DOHH2 (cell line): Measurements from ENCODE around the gene RPL23.

Source experiments
- H3F3A ChIP-seq: fragments of 200-600 bp; sonication (generic), shearing (Covaris generic); 2 replicates; pipeline ENCODE4 v1.6.0; 2016; ENCODE audit warnings: antibody characterized with exemption, mild to moderate bottlenecking; ENCODE audit not compliant: control insufficient read depth, insufficient read depth
- H3K27ac ChIP-seq: fragments of 200-600 bp; sonication (generic); 2 replicates; pipeline ENCODE4 v1.5.1; 2014; ENCODE audit warnings: low read depth, mild to moderate bottlenecking, low read length, moderate library complexity
- H3K27me3 ChIP-seq: fragments of 200-600 bp; sonication (generic); 2 replicates; pipeline ENCODE4 v1.6.1; 2014; ENCODE audit warnings: mild to moderate bottlenecking, low read length, mixed read lengths; ENCODE audit not compliant: control insufficient read depth
- H3K36me3 ChIP-seq: fragments of 200-600 bp; sonication (generic); 2 replicates; pipeline ENCODE4 v1.6.1; 2014; ENCODE audit warnings: mild to moderate bottlenecking, low read length, moderate library complexity, mixed read lengths; ENCODE audit not compliant: control insufficient read depth
- H3K4me1 ChIP-seq: fragments of 200-600 bp; sonication (generic); 2 replicates; pipeline ENCODE4 v1.6.1; 2014; ENCODE audit warnings: mild to moderate bottlenecking, low read length, mixed read lengths; ENCODE audit not compliant: control insufficient read depth
- H3K4me2 ChIP-seq: fragments of 200-600 bp; sonication (generic); 2 replicates; pipeline ENCODE4 v1.6.0; 2014; ENCODE audit warnings: mild to moderate bottlenecking, low read length, moderate library complexity
- H3K4me3 ChIP-seq: fragments of 200-600 bp; sonication (generic); 2 replicates; pipeline ENCODE4 v1.5.1; 2014; ENCODE audit warnings: mild to moderate bottlenecking, low read length, mixed read lengths
- H3K79me2 ChIP-seq: fragments of 200-600 bp; sonication (generic); 2 replicates; pipeline ENCODE4 v1.6.1; 2014; ENCODE audit warnings: mild to moderate bottlenecking, low read length, mixed read lengths; ENCODE audit not compliant: control insufficient read depth
- H3K9me2 ChIP-seq: fragments of 200-600 bp; sonication (generic); replicated peaks from 2 replicates; pipeline ENCODE4 v1.6.1; 2014; ENCODE audit warnings: mild to moderate bottlenecking, low read length, mixed read lengths; ENCODE audit not compliant: control insufficient read depth
- H3K9me3 ChIP-seq: fragments of 200-600 bp; sonication (generic); 2 replicates; pipeline ENCODE4 v1.6.1; 2014; ENCODE audit warnings: antibody characterized with exemption, low read length, mixed read lengths; ENCODE audit not compliant: control insufficient read depth, insufficient read depth
- H4K20me1 ChIP-seq: fragments of 200-600 bp; sonication (generic); 2 replicates; pipeline ENCODE4 v1.6.0; 2014; ENCODE audit warnings: low read depth, mild to moderate bottlenecking, antibody characterized with exemption, low read length, moderate library complexity; ENCODE audit not compliant: control insufficient read depth, insufficient read depth
- EZH2phosphoT487 ChIP-seq: fragments of 200-600 bp; sonication (generic); IDR thresholded peaks from 2 replicates; pipeline ENCODE4 v1.6.1; 2017; ENCODE audit warnings: borderline replicate concordance, mild to moderate bottlenecking, antibody characterized with exemption, low read length, moderate library complexity, mixed read lengths
- TF ChIP-seq, protein P1 (sequence below): fragments of 200-600 bp; sonication (generic); IDR thresholded peaks from one replicate; pipeline ENCODE4 v1.5.1; 2014; ENCODE audit warnings: antibody characterized with exemption, mild to moderate bottlenecking, low read depth, low read length; ENCODE audit not compliant: poor library complexity, severe bottlenecking

RPL23 gene

GRCh38 chr17:38825762-38826247 is 27.7 kb downstream of the RPL23 start:
- Histone ChIP-seq H3K36me3 (peaks cover 5% of the 10 kb centered on the region), H4K20me1 (no peaks in the 10 kb centered on the region; the same call in 1 of the 2 replicates), H3F3A (no peaks in the 10 kb centered on the region; the same call in 1 of the 2 replicates), H3K4me1 (peaks cover 18% of the 10 kb centered on the region), H3K4me3 (peak overlapping the region; percentile 87), H3K27ac (peak overlapping the region; percentile 69), H3K79me2 (peaks cover 41% of the 10 kb centered on the region), H3K9me2 (no peaks in the 10 kb centered on the region), H3K9me3 (no peaks in the 10 kb centered on the region), H3K27me3 (no peaks in the 10 kb centered on the region), H3K4me2 (peak overlapping the region; percentile 68)
- TF ChIP-seq, protein P1, sequence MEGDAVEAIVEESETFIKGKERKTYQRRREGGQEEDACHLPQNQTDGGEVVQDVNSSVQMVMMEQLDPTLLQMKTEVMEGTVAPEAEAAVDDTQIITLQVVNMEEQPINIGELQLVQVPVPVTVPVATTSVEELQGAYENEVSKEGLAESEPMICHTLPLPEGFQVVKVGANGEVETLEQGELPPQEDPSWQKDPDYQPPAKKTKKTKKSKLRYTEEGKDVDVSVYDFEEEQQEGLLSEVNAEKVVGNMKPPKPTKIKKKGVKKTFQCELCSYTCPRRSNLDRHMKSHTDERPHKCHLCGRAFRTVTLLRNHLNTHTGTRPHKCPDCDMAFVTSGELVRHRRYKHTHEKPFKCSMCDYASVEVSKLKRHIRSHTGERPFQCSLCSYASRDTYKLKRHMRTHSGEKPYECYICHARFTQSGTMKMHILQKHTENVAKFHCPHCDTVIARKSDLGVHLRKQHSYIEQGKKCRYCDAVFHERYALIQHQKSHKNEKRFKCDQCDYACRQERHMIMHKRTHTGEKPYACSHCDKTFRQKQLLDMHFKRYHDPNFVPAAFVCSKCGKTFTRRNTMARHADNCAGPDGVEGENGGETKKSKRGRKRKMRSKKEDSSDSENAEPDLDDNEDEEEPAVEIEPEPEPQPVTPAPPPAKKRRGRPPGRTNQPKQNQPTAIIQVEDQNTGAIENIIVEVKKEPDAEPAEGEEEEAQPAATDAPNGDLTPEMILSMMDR: no peak
- no peak for TF ChIP-seq EZH2phosphoT487

GRCh38 chr17:38824899-38825761 is 28.4 kb downstream of the RPL23 start, which contains the start of gene CWC25:
TSS of gene CWC25 (minus strand) at chr17:38825321. CDS start at chr17:38825183, 138 bp downstream.
- H3K9me3 ChIP-seq: no peaks in the 10 kb centered on the region
- peak within 1 kb of the TSS; percentile 87 for H3K4me3 ChIP-seq
- H4K20me1 ChIP-seq: no peaks in the 10 kb centered on the region; the same call in 1 of the 2 replicates
- peaks cover 48% of the 10 kb centered on the region for H3K79me2 ChIP-seq
- H3F3A ChIP-seq: no peaks in the 10 kb centered on the region; the same call in 1 of the 2 replicates
- H3K27me3 ChIP-seq: no peaks in the 10 kb centered on the region
- peaks cover 18% of the 10 kb centered on the region for H3K4me1 ChIP-seq
- peak within 1 kb of the TSS; percentile 68 for H3K4me2 ChIP-seq
- H3K9me2 ChIP-seq: no peaks in the 10 kb centered on the region
- TF ChIP-seq EZH2phosphoT487: no peak
- TF ChIP-seq, protein P1: no peak
- peak within 1 kb of the TSS; percentile 69 for H3K27ac ChIP-seq
- peaks cover 12% of the 10 kb centered on the region for H3K36me3 ChIP-seq

- TF ChIP-seq, protein P1: peak; percentile 40
- no peak for TF ChIP-seq EZH2phosphoT487
- no peaks in the 10 kb centered on the region for H3K9me2 ChIP-seq
- H3K36me3 ChIP-seq: peaks cover 48% of the 10 kb centered on the region
- H3F3A ChIP-seq: no peaks in the 10 kb centered on the region
- no peak overlapping the region for H3K4me3 ChIP-seq
- H3K27me3 ChIP-seq: no peaks in the 10 kb centered on the region
- H3K27ac ChIP-seq: no peak overlapping the region
- H3K9me3 ChIP-seq: no peaks in the 10 kb centered on the region
- H3K4me2 ChIP-seq: no peak overlapping the region
- H4K20me1 ChIP-seq: no peaks in the 10 kb centered on the region
- H3K4me1 ChIP-seq: no peaks in the 10 kb centered on the region
- H3K79me2 ChIP-seq: peaks cover 25% of the 10 kb centered on the region
Measured at GRCh38 chr17:38815576-38816193, 37.8 kb downstream of the RPL23 start.
